ENCODE measurements around the gene LCMT1. TPM values are rescaled to one million over a fixed set of nuclear protein-coding genes. Genes with fewer than 3 reads are reported as not detected.
"Not testable (repeated sequence)": the region's sequence is repeated elsewhere in the genome, so short reads cannot be mapped to it uniquely, and the experiment has no call there.

Gene LCMT1
- polyA plus RNA-seq, 1 donor from 2014 or later: 45.5 TPM

GRCh38 chr16:25177831-25178688 lies 66.5 kb downstream of the LCMT1 start:
- H3K27me3 ChIP-seq (ENCODE audit: insufficient read depth, low read depth, low read length): no peaks in the 10 kb centered on the region
- H3K4me3 ChIP-seq (ENCODE audit: low read length): no peak overlapping the region
- no peak overlapping the region for H3K4me2 ChIP-seq (ENCODE audit: low read length)
- no peaks in the 10 kb centered on the region for H4K20me1 ChIP-seq (ENCODE audit: insufficient read depth)
- no peak for TF ChIP-seq MXI1 (conservative IDR thresholded peaks at IDR 0.05; ENCODE audit: poor library complexity, severe bottlenecking)
- no peak for TF ChIP-seq EP300 (conservative IDR thresholded peaks at IDR 0.05; ENCODE audit: poor library complexity, severe bottlenecking)
- TF ChIP-seq RAD21 (conservative IDR thresholded peaks at IDR 0.05): no peak
- TF ChIP-seq POLR2AphosphoS5 (IDR thresholded peaks at IDR 0.05): no peak
- TF ChIP-seq EZH2 (IDR thresholded peaks at IDR 0.05; ENCODE audit: borderline replicate concordance, insufficient read depth, low read length, poor library complexity, severe bottlenecking): no peak
- no peak for TF ChIP-seq TAF1 (IDR thresholded peaks at IDR 0.05; ENCODE audit: low read depth)
- TF ChIP-seq REST (IDR thresholded peaks at IDR 0.05; ENCODE audit: borderline replicate concordance): no peak
- no peak for TF ChIP-seq SMC3 (conservative IDR thresholded peaks at IDR 0.05; ENCODE audit: poor library complexity)
- no peak for TF ChIP-seq CTCF (IDR thresholded peaks at IDR 0.05; ENCODE audit: poor library complexity, severe bottlenecking)
- H3K9me2 ChIP-seq (ENCODE audit: insufficient read depth, low read length): no peaks in the 10 kb centered on the region
- H2AFZ ChIP-seq (ENCODE audit: low read depth, low read length): no peak overlapping the region
- no peaks in the 10 kb centered on the region for H3K9me3 ChIP-seq (ENCODE audit: low read length)
- H3K79me2 ChIP-seq (replicated peaks; ENCODE audit: insufficient read depth, low read length): no peaks in the 10 kb centered on the region
- no peaks in the 10 kb centered on the region for H3F3A ChIP-seq (ENCODE audit: insufficient read depth, low read length, poor library complexity, severe bottlenecking)
- H3K9ac ChIP-seq (ENCODE audit: low read length): no peak overlapping the region
- H3K27ac ChIP-seq (ENCODE audit: low read length): no peak overlapping the region
- no peaks in the 10 kb centered on the region for H3K36me3 ChIP-seq (ENCODE audit: insufficient read depth, low read length)

GRCh38 chr16:25181236-25181635 lies 69.7 kb downstream of the LCMT1 start:
- H3K4me3 ChIP-seq (ENCODE audit: low read length); H3K79me2 ChIP-seq (replicated peaks; ENCODE audit: insufficient read depth, low read length); H3K27me3 ChIP-seq (ENCODE audit: insufficient read depth, low read depth, low read length); H3K36me3 ChIP-seq (ENCODE audit: insufficient read depth, low read length); H3K9ac ChIP-seq (ENCODE audit: low read length); H3K4me2 ChIP-seq (ENCODE audit: low read length); H4K20me1 ChIP-seq (ENCODE audit: insufficient read depth); H2AFZ ChIP-seq (ENCODE audit: low read depth, low read length); H3K9me3 ChIP-seq (ENCODE audit: low read length); H3K9me2 ChIP-seq (ENCODE audit: insufficient read depth, low read length); H3F3A ChIP-seq (ENCODE audit: insufficient read depth, low read length, poor library complexity, severe bottlenecking); H3K27ac ChIP-seq (ENCODE audit: low read length): not testable (repeated sequence)

All from neural cell (in vitro differentiated cells).